Measurements from ENCODE around the gene NOD2. TPM values are rescaled to one million over a fixed set of nuclear protein-coding genes. Genes with fewer than 3 reads are reported as not detected.

NOD2 gene
- total RNA-seq, 1 experiment from 2014 or later = not detected

- Histone ChIP-seq H3K79me2 (ENCODE audit: low read length) (no peaks in the 10 kb centered on the region), H2AFZ (ENCODE audit: low read length) (no peak overlapping the region), H4K20me1 (ENCODE audit: insufficient read depth, low read depth, low read length) (no peaks in the 10 kb centered on the region), H3K9me3 (ENCODE audit: low read length) (no peaks in the 10 kb centered on the region), H3K4me3 (ENCODE audit: low read length) (no peak overlapping the region), H3K27me3 (ENCODE audit: low read length) (no peaks in the 10 kb centered on the region), H3K36me3 (ENCODE audit: insufficient read depth, low read length) (no peaks in the 10 kb centered on the region), H3K27ac (ENCODE audit: low read length) (no peak overlapping the region), H3K4me2 (ENCODE audit: low read depth, low read length, poor library complexity, severe bottlenecking) (no peak overlapping the region), H3K4me1 (ENCODE audit: low read length) (0 out of 2 replicates have a peak, but pooled peaks cover 2% of the 10 kb centered on the region), H3K9ac (ENCODE audit: low read length) (no peak overlapping the region), H3K9me2 (replicated peaks; ENCODE audit: insufficient read depth, low read length) (no peaks in the 10 kb centered on the region)
- no peak for DNase-seq
Observed at GRCh38 chr16:50718061-50718760, 24.8 kb downstream of the NOD2 start.

DNA sequence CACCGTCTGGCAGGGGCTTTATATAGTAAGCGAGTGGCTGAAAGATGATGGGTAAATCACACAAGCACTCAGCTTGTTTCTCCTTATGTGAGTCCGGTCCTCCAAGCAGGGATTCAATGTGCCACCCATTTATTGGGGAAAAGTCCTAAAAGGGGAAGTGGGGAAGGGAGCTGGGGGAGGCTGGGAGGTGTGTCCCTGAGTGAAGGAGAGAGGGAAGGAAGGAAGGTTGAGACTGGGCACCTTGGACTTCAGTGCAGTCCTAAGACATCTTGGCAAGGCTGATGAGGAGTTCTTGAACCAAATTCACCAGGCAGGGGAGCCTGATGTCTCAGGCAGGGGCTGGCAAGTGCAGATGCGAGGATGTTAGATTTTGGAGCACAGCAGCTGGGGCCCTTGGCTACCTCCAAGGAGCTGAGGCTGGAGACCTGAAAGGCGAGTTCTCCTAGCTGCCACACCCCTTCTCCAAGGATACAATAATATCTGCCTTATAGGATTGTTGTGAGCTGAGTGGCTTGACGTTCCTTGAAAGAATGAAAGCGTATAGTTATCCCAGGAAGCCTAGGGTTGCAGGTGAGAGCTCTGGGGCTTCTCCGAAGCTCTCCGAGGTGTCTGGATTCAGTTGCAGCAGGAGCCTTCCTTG is 25.5 kb downstream of the NOD2 start:
- Histone ChIP-seq H3K4me2 (ENCODE audit: low read depth, low read length, poor library complexity, severe bottlenecking) (no peak overlapping the region), H3K9ac (ENCODE audit: low read length) (no peak overlapping the region), H3K4me3 (ENCODE audit: low read length) (no peak overlapping the region), H3K9me2 (replicated peaks; ENCODE audit: insufficient read depth, low read length) (no peaks in the 10 kb centered on the region), H3K27ac (ENCODE audit: low read length) (no peak overlapping the region), H4K20me1 (ENCODE audit: insufficient read depth, low read depth, low read length) (no peaks in the 10 kb centered on the region), H3K4me1 (ENCODE audit: low read length) (0 out of 2 replicates have a peak, but pooled peaks cover 2% of the 10 kb centered on the region), H3K9me3 (ENCODE audit: low read length) (0 out of 2 replicates have a peak, but pooled peaks cover 2% of the 10 kb centered on the region), H3K27me3 (ENCODE audit: low read length) (no peaks in the 10 kb centered on the region), H2AFZ (ENCODE audit: low read length) (no peak overlapping the region), H3K36me3 (ENCODE audit: insufficient read depth, low read length) (no peaks in the 10 kb centered on the region), H3K79me2 (ENCODE audit: low read length) (no peaks in the 10 kb centered on the region)
- no peak for DNase-seq

DNA sequence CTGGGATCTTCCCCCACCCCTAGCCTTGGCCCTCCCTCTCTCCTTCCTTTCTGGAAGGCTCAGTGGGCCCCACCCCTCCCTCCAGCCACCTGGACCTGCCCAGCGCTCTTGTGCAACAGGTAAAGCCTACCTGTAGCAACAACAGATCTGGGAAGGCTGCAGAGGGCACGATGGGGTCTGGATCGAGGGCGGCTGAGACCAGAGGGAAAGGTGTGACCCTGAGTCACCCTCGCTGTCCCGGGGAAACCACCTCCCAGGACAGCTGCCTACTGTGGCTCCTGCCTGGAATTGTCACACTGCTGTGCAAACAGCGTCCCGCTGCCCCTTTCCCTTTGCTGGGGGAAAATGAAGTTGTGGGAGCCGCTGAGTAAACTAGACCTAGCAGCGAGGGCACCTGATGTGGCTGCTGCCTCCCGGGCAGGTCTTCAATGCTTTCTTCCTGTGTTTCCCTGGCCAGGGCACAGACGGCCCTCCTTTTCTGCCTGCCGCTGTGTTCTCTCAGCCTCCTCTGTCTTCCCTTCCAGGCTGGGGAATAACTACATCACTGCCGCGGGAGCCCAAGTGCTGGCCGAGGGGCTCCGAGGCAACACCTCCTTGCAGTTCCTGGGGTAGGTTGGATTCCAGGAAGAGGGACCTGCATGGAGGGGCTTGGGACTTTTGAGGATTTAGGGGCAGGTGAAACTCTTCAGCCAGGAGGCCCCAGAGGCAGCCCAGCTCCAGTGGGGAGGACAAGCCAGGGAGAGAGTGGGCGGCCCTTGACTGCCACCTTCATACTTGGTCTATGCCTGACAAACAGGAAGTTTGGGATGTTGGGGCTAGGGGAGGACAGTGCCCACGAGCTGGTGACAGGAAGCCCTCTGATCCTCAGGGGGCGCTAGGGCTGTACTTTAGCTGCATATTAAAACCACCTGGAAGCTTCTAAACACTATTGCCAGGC is 26.3 kb downstream of the NOD2 start:
- H3K4me3 ChIP-seq (ENCODE audit: low read length) = no peak overlapping the region
- H3K27me3 ChIP-seq (ENCODE audit: low read length) = no peaks in the 10 kb centered on the region
- no peaks in the 10 kb centered on the region for H3K36me3 ChIP-seq (ENCODE audit: insufficient read depth, low read length)
- H3K4me1 ChIP-seq (ENCODE audit: low read length) = 0 out of 2 replicates have a peak, but pooled peaks cover 2% of the 10 kb centered on the region
- no peak for DNase-seq
- H3K9me3 ChIP-seq (ENCODE audit: low read length) = 0 out of 2 replicates have a peak, but pooled peaks cover 4% of the 10 kb centered on the region
- H2AFZ ChIP-seq (ENCODE audit: low read length) = no peak overlapping the region
- H3K4me2 ChIP-seq (ENCODE audit: low read depth, low read length, poor library complexity, severe bottlenecking) = no peak overlapping the region
- no peaks in the 10 kb centered on the region for H4K20me1 ChIP-seq (ENCODE audit: insufficient read depth, low read depth, low read length)
- H3K79me2 ChIP-seq (ENCODE audit: low read length) = no peaks in the 10 kb centered on the region
- no peak overlapping the region for H3K27ac ChIP-seq (ENCODE audit: low read length)
- H3K9me2 ChIP-seq (replicated peaks; ENCODE audit: insufficient read depth, low read length) = no peaks in the 10 kb centered on the region
- no peak overlapping the region for H3K9ac ChIP-seq (ENCODE audit: low read length)

DNA sequence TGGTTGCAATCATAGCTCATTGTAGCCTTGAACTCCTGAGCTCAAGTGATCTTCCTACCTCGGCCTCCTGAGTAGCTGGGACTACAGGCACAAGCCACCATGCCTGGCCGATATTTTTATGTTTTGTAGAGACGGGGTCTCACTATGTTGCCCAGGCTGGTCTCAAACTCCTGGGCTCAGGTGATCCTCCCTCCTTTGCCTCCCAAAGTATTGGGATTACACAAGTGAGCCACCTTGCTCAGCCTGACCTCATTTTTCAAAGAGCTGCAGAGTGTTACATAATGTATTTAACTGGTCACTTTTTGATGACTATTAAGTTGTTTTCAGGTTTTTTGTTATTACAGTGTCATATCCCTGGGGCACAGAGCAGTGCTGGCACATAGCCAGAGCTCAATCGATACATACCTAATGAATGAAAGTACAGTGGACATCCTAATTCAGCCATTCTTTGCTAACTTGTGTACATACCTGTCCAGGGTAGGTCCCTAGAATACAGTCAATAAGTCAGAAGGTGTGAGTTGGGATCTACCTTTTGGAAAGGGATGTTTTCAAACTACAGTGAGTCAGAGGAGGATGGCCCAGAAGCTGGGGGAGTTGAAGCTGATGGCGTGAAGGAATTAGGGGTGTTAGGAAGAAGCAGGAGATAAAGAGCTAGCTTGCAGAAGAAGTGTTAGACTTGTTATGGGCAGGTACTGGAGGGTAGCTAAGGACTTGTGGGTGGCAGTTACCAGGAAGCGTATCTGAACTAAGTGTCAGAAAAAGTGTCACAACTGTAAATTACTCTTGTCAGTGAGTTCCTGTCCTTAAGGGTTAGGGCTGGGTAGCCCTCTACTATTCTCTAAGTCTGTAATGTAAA is 28.4 kb downstream of the NOD2 start:
- no peaks in the 10 kb centered on the region for H4K20me1 ChIP-seq (ENCODE audit: insufficient read depth, low read depth, low read length)
- H3K4me2 ChIP-seq (ENCODE audit: low read depth, low read length, poor library complexity, severe bottlenecking) = no peak overlapping the region

GRCh38 chr16:50722405-50722737 is 29.0 kb downstream of the NOD2 start:
- Histone ChIP-seq H3K4me1 (ENCODE audit: low read length) (no peaks in the 10 kb centered on the region), H3K27me3 (ENCODE audit: low read length) (no peaks in the 10 kb centered on the region), H4K20me1 (ENCODE audit: insufficient read depth, low read depth, low read length) (no peaks in the 10 kb centered on the region), H3K9me2 (replicated peaks; ENCODE audit: insufficient read depth, low read length) (0 out of 2 replicates have a peak, but pooled peaks cover 3% of the 10 kb centered on the region), H3K27ac (ENCODE audit: low read length) (no peak overlapping the region), H3K4me3 (ENCODE audit: low read length) (no peak overlapping the region), H3K9me3 (ENCODE audit: low read length) (0 out of 2 replicates have a peak, but pooled peaks cover 4% of the 10 kb centered on the region), H3K4me2 (ENCODE audit: low read depth, low read length, poor library complexity, severe bottlenecking) (no peak overlapping the region), H3K9ac (ENCODE audit: low read length) (no peak overlapping the region), H3K36me3 (ENCODE audit: insufficient read depth, low read length) (no peaks in the 10 kb centered on the region), H2AFZ (ENCODE audit: low read length) (no peak overlapping the region), H3K79me2 (ENCODE audit: low read length) (no peaks in the 10 kb centered on the region)
- DNase-seq = no peak

More for the DNA sequence above, 28.4 kb downstream of the NOD2 start:
- no peaks in the 10 kb centered on the region for H3K79me2 ChIP-seq (ENCODE audit: low read length)
- no peaks in the 10 kb centered on the region for H3K4me1 ChIP-seq (ENCODE audit: low read length)
- no peaks in the 10 kb centered on the region for H3K36me3 ChIP-seq (ENCODE audit: insufficient read depth, low read length)
- 0 out of 2 replicates have a peak, but pooled peaks cover 3% of the 10 kb centered on the region for H3K9me2 ChIP-seq (replicated peaks; ENCODE audit: insufficient read depth, low read length)
- 0 out of 2 replicates have a peak, but pooled peaks cover 4% of the 10 kb centered on the region for H3K9me3 ChIP-seq (ENCODE audit: low read length)
- no peaks in the 10 kb centered on the region for H3K27me3 ChIP-seq (ENCODE audit: low read length)
- H3K27ac ChIP-seq (ENCODE audit: low read length) = no peak overlapping the region
- H3K4me3 ChIP-seq (ENCODE audit: low read length) = no peak overlapping the region
- H3K9ac ChIP-seq (ENCODE audit: low read length) = no peak overlapping the region
- no peak for DNase-seq
- no peak overlapping the region for H2AFZ ChIP-seq (ENCODE audit: low read length)

GRCh38 chr16:50722960-50723359 is 29.6 kb downstream of the NOD2 start:
- Histone ChIP-seq H3K9ac (ENCODE audit: low read length) (no peak overlapping the region), H3K36me3 (ENCODE audit: insufficient read depth, low read length) (no peaks in the 10 kb centered on the region), H3K79me2 (ENCODE audit: low read length) (no peaks in the 10 kb centered on the region), H3K4me2 (ENCODE audit: low read depth, low read length, poor library complexity, severe bottlenecking) (no peak overlapping the region), H4K20me1 (ENCODE audit: insufficient read depth, low read depth, low read length) (no peaks in the 10 kb centered on the region), H3K9me2 (replicated peaks; ENCODE audit: insufficient read depth, low read length) (0 out of 2 replicates have a peak, but pooled peaks cover 3% of the 10 kb centered on the region), H3K27ac (ENCODE audit: low read length) (no peak overlapping the region), H3K9me3 (ENCODE audit: low read length) (0 out of 2 replicates have a peak, but pooled peaks cover 4% of the 10 kb centered on the region), H3K4me1 (ENCODE audit: low read length) (no peaks in the 10 kb centered on the region), H2AFZ (ENCODE audit: low read length) (no peak overlapping the region), H3K27me3 (ENCODE audit: low read length) (no peaks in the 10 kb centered on the region), H3K4me3 (ENCODE audit: low read length) (no peak overlapping the region)
- DNase-seq = no peak

- Histone ChIP-seq H2AFZ (ENCODE audit: low read length) (no peak overlapping the region), H3K27ac (ENCODE audit: low read length) (no peak overlapping the region)
- DNase-seq = peak; percentile 47
Observed at GRCh38 chr16:50724306-50724705, 30.9 kb downstream of the NOD2 start.

More at GRCh38 chr16:50724306-50724705, 30.9 kb downstream of the NOD2 start:
- no peak overlapping the region for H3K4me2 ChIP-seq (ENCODE audit: low read depth, low read length, poor library complexity, severe bottlenecking)
- H3K36me3 ChIP-seq (ENCODE audit: insufficient read depth, low read length) = no peaks in the 10 kb centered on the region
- H3K4me3 ChIP-seq (ENCODE audit: low read length) = no peak overlapping the region
- no peaks in the 10 kb centered on the region for H3K79me2 ChIP-seq (ENCODE audit: low read length)
- no peaks in the 10 kb centered on the region for H3K4me1 ChIP-seq (ENCODE audit: low read length)
- no peak overlapping the region for H3K9ac ChIP-seq (ENCODE audit: low read length)
- H3K9me3 ChIP-seq (ENCODE audit: low read length) = 0 out of 2 replicates have a peak, but pooled peaks cover 4% of the 10 kb centered on the region
- 0 out of 2 replicates have a peak, but pooled peaks cover 3% of the 10 kb centered on the region for H3K9me2 ChIP-seq (replicated peaks; ENCODE audit: insufficient read depth, low read length)
- H3K27me3 ChIP-seq (ENCODE audit: low read length) = no peaks in the 10 kb centered on the region
- H4K20me1 ChIP-seq (ENCODE audit: insufficient read depth, low read depth, low read length) = no peaks in the 10 kb centered on the region
